Activated CD4-positive, alpha-beta T cell treated with anti-CD3 and anti-CD28 coated beads, Interleukin-2, amount 50 U/mL, for 24 hours (primary cell): Measurements from ENCODE around the gene MRPL43.

Experiments
- DNase-seq, 2 donors: peaks; one replicate each; pipeline ENCODE4 v3.0.0-alpha.2; 2020; ENCODE audit warnings: low read depth in 1 of 2, low spot score in 1 of 2

Gene MRPL43

GRCh38 chr10:100968863-100969186 is 18.5 kb downstream of the MRPL43 start:
- no peak for DNase-seq

- DNase-seq, result no peak
Measured at GRCh38 chr10:100968062-100968736, 19.1 kb downstream of the MRPL43 start.

GRCh38 chr10:100967332-100967731 is 20.0 kb downstream of the MRPL43 start:
- no peak for DNase-seq

- no peak for DNase-seq
Measured at GRCh38 chr10:100966887-100967286, 20.4 kb downstream of the MRPL43 start.

- no peak for DNase-seq
Measured at GRCh38 chr10:100965820-100966219, 21.5 kb downstream of the MRPL43 start.

GRCh38 chr10:100963826-100964225 is 23.5 kb downstream of the MRPL43 start:
- no peak for DNase-seq

- DNase-seq, result no peak
Measured at GRCh38 chr10:100962351-100963080, 24.8 kb downstream of the MRPL43 start.

- DNase-seq, result no peak
Measured at GRCh38 chr10:100960251-100960650, 27.0 kb downstream of the MRPL43 start.

- DNase-seq, result no peak
Measured at GRCh38 chr10:100948916-100949315, 38.4 kb downstream of the MRPL43 start.

GRCh38 chr10:100945754-100946153 is 41.5 kb downstream of the MRPL43 start:
- DNase-seq, result no peak

GRCh38 chr10:100943508-100943907 is 43.8 kb downstream of the MRPL43 start:
- DNase-seq, result no peak

- no peak for DNase-seq
Measured at GRCh38 chr10:100942229-100942628, 45.1 kb downstream of the MRPL43 start.

- no peak for DNase-seq
Measured at GRCh38 chr10:100939763-100940344, 47.4 kb downstream of the MRPL43 start.
